Small intestine (tissue), 7 donors: ENCODE data around the gene OR14J1. TPM values are rescaled to one million over a fixed set of nuclear protein-coding genes. Genes with fewer than 3 reads are reported as not detected.
"Not testable (repeated sequence)": the region's sequence is repeated elsewhere in the genome, so short reads cannot be mapped to it uniquely, and the experiment has no call there.

ENCODE experiments used
- DNase-seq, 2 donors: peaks; one replicate each; pipeline versions ENCODE4 v3.0.0 to v3.0.0-alpha.2; 2013
- FAIRE-seq: peaks from 2 replicates; lab custom pipeline; 2012; peaks lifted over from hg19 to GRCh38; lab: Jason Lieb, UNC
- H3K27ac ChIP-seq, 3 donors: one replicate each; pipeline ENCODE4 v1.5.1; 2013; ENCODE audit warnings: low read length in 2 of 3, mild to moderate bottlenecking in 2 of 3, control low read depth in 1 of 3, inconsistent platforms in 1 of 3, low read depth in 1 of 3, moderate library complexity in 1 of 3
- H3K27me3 ChIP-seq, 3 donors: one replicate each; pipeline ENCODE4 v1.6.1; 2013; ENCODE audit warnings: low read length in 3 of 3, inconsistent platforms in 1 of 3; ENCODE audit not compliant: control insufficient read depth in 3 of 3, insufficient read depth in 3 of 3
- H3K36me3 ChIP-seq, 3 donors: one replicate each; pipeline ENCODE4 v1.6.1; 2013; ENCODE audit warnings: low read length in 3 of 3, inconsistent platforms in 1 of 3, low read depth in 1 of 3, mild to moderate bottlenecking in 1 of 3, moderate library complexity in 1 of 3; ENCODE audit not compliant: control insufficient read depth in 3 of 3, insufficient read depth in 2 of 3
- H3K4me1 ChIP-seq, 3 donors: one replicate each; pipeline ENCODE4 v1.6.1; 2013; ENCODE audit warnings: low read length in 2 of 3, inconsistent platforms in 1 of 3, low read depth in 1 of 3, mild to moderate bottlenecking in 1 of 3, moderate library complexity in 1 of 3; ENCODE audit not compliant: control insufficient read depth in 3 of 3, insufficient read depth in 2 of 3
- H3K4me3 ChIP-seq, 3 donors: one replicate each; pipeline ENCODE4 v1.5.1; 2013; ENCODE audit warnings: low read length in 3 of 3, control low read depth in 1 of 3, inconsistent platforms in 1 of 3, low read depth in 1 of 3, mild to moderate bottlenecking in 1 of 3, moderate library complexity in 1 of 3
- H3K9me3 ChIP-seq, 2 donors: one replicate each; pipeline ENCODE4 v1.6.1; 2013; ENCODE audit warnings: low read depth in 1 of 2, low read length in 1 of 2; ENCODE audit not compliant: control insufficient read depth in 2 of 2, insufficient read depth in 1 of 2
- WGBS, 3 donors: extraction: QIAGEN DNeasy Blood & Tissue Kit; methylation state at CpG; one replicate each; pipeline ENCODE4 v1.1.7; 2013; 5-methylcytosine and 5-hydroxymethylcytosine counted together
- polyA plus RNA-seq, 4 donors: library from polyadenylated mRNA; stranded (reverse) in 3 of 4; unstranded in 1 of 4; fragments of 200-250 nt in 3 of 4; fragments of 120-200 nt in 1 of 4; gene quantifications; one replicate each; pipeline versions ENCODE4 v1.2.1 to v1.2.3, GENCODE V29; 2013
- donor health status: healthy with polysubstance abuse.
- donor health status: control.
- donor health status: control.
- donor health status: Bipolar disorder and iron deficiency.
- donor health status: healthy.

Gene OR14J1
- polyA plus RNA-seq, 4 donors, result under 0.01 TPM; not detected in 3

DNA sequence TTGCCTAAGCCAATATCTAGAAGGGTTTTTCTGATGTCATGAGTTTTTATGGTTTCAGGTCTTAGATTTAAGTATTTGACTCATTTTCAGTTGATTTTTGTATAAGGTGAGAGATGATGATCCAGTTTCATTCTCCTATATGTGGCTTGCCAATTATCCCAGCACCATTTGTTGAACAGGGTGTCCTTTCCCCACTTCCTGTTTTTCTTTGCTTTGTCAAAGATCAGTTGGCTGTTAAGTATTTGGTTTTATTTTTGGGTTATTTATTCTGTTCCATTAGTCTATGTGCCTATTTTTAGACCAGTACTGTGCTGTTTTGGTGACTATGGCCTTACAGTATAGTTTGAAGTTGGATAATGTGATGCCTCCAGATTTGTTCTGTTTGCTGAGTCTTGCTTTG, 21.8 kb downstream of the OR14J1 start:
- H3K9me3 ChIP-seq, H3K36me3 ChIP-seq, H3K4me3 ChIP-seq, H3K27ac ChIP-seq, H3K27me3 ChIP-seq, H3K4me1 ChIP-seq, FAIRE-seq, DNase-seq: not testable (repeated sequence)

DNA sequence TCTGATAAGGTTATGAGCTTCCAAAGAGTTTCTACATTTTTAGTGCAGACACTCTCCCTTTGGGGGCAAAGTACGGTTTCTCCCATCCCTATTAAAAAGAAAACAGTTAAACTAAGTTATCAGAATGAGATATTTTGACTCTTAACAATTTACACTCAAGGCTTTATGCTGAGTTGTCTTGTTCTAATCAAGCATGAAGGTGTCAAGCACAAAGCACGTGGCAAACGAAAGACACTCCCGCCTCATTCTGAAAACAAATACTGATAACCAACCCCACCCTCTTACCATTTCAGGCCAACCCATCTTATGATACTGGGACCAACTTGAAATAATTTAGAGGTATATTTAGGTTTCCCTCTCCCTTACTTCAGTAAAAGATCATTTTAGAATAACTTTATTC, 24.3 kb downstream of the OR14J1 start:
- DNase-seq, result no peak
- H3K27ac ChIP-seq, result no peak overlapping the region
- WGBS, 3 donors, result 39 to 61% (median 42%) methylated on average over 4 of the region's 4 CpGs
- no peaks in the 10 kb centered on the region for H3K4me1 ChIP-seq
- no peaks in the 10 kb centered on the region for H3K27me3 ChIP-seq
- H3K4me3 ChIP-seq, result no peak overlapping the region
- no peaks in the 10 kb centered on the region for H3K9me3 ChIP-seq
- no peaks in the 10 kb centered on the region for H3K36me3 ChIP-seq
- no peak for FAIRE-seq

DNA sequence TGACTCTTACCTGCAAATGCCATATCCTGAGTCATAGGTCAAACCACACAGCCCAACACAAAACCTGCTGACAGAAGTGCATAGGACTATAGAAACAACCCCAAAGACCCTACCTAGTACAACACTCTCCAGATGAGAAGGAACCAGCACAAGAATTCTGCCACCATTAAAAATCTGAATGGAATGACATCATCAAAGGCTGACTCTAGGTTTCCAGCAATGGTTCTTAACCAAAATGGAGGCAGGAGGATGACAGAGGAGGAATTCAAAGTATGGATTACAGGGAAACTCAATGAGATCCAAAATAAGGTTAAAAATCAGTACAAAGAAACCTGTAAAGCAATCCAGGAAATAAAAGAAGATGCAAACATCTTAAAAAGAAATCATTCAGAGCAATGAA, 31.2 kb downstream of the OR14J1 start:
- Histone ChIP-seq H3K9me3 (no peaks in the 10 kb centered on the region), H3K4me1 (no peaks in the 10 kb centered on the region), H3K4me3 (no peak overlapping the region), H3K36me3 (no peaks in the 10 kb centered on the region), H3K27ac (no peak overlapping the region), H3K27me3 (no peaks in the 10 kb centered on the region)
- no peak for DNase-seq
- no peak for FAIRE-seq

DNA sequence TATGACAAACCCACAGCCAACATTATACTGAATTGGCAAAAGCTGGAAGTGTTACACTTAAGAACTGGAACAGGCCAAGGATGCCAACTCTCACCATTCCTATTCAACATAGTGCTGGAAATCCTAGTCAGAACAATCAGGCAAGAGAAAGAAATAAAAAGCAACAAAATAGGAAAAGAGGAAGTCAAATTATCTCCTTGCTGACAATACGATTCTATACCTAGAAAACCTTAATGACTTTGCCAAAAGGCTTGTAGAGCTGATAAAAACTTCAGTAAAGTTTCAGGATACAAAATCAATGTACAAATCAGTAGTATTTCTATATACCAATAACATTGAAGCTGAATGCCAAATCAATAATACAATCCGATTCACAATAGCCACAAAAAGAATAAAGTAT, 34.8 kb downstream of the OR14J1 start:
- no peak overlapping the region for H3K4me3 ChIP-seq
- no peaks in the 10 kb centered on the region for H3K9me3 ChIP-seq
- no peak for FAIRE-seq
- no peaks in the 10 kb centered on the region for H3K36me3 ChIP-seq
- DNase-seq, result no peak
- no peaks in the 10 kb centered on the region for H3K4me1 ChIP-seq
- H3K27me3 ChIP-seq, result no peaks in the 10 kb centered on the region
- 66 to 84% (median 80%) methylated on average over 2 of the region's 2 CpGs for WGBS, 3 donors
- no peak overlapping the region for H3K27ac ChIP-seq

DNA sequence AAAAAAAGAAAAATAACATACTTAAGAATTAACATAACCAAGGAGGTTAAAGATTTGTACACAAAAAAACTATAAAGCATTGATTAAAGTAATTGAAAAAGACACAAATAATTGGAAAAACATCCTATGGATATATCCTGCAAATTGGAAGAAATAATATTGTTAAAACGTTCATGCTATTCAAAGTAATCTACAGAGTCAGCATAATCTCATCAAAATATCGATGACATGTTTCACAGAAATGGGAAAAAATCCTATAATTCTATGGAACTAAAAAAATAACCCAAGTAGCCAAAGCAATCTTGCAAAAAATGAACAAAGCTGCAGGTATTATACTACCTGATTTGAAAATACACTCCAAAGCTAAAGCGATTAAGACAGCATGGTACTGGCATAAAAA, 43.9 kb downstream of the OR14J1 start:
- Histone ChIP-seq H3K36me3 (no peaks in the 10 kb centered on the region), H3K27ac (no peak overlapping the region), H3K9me3 (no peaks in the 10 kb centered on the region), H3K27me3 (no peaks in the 10 kb centered on the region), H3K4me1 (no peaks in the 10 kb centered on the region), H3K4me3 (no peak overlapping the region)
- FAIRE-seq (no peak), DNase-seq (no peak)
- 60 to 75% (median 62%) methylated on average over 3 of the region's 3 CpGs for WGBS, 3 donors

DNA sequence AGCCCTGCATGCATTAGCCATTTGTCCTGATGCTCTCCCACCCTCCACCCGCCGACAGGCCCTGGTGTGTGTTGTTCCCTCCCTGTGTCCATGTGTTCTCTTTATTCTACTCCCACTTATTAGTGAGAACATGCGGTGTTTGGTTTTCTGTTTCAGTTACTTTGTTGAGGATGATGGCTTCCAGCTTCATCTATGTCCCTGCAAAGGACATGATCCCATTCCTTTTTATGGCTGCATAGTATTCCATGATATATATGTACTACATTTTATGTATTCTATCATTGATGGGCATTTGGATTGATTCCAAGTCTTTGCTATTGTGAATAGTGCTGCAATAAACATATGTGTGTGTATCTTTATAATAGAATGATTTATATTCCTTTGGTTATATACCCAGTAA, 47.8 kb downstream of the OR14J1 start:
- H3K27ac ChIP-seq, DNase-seq, H3K9me3 ChIP-seq, H3K4me3 ChIP-seq, H3K27me3 ChIP-seq, H3K4me1 ChIP-seq, H3K36me3 ChIP-seq, FAIRE-seq: not testable (repeated sequence)
- 95 to 97% (median 96%) methylated on average over 3 of the region's 3 CpGs for WGBS, 3 donors

DNA sequence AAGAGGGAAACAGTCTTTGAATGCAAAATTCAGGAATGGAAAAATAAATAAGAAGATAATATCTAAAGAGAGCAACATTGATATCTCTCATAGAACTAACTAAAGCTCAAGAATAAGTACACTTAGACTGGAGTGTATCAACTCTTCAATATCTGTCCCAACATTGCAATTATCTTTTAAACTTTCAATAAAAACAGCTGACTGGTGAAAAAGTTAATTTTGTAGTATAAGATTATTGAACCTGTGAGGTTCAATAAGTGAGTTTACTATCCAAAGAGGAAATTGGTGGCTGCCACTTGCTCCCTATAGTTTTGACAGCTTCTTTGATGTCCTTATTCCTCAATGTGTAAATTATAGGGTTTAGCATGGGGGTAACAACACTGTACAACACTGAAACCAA, 53.5 kb downstream of the OR14J1 start:
- Histone ChIP-seq H3K36me3 (no peaks in the 10 kb centered on the region), H3K27me3 (no peaks in the 10 kb centered on the region), H3K4me3 (no peak overlapping the region), H3K9me3 (no peaks in the 10 kb centered on the region), H3K4me1 (no peaks in the 10 kb centered on the region), H3K27ac (no peak overlapping the region)
- FAIRE-seq (no peak), DNase-seq (no peak)

DNA sequence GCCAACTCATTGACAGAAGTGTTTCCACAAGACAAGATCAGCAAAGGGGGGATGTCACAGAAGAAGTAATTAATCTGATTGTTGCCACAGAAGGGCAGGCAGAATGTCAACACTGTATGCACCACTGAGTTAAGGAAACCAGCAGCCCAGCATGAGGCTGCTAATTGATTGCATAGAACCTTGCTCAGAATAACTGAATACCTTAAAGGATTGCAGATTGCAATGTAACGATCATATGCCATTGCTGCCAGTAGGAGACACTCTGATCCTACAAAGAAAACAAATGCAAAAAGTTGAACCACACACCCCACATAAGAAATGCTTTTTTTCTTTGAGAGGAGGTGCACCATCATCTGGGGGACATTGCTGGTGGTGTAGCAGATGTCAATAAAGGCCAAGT, 54.1 kb downstream of the OR14J1 start:
- 35 to 49% (median 49%) methylated on average over 1 of the region's 1 CpG for WGBS, 3 donors
- Histone ChIP-seq H3K9me3 (no peaks in the 10 kb centered on the region), H3K27me3 (peaks cover 0 to 1% (median 0%) of the 10 kb centered on the region in 3 donors), H3K4me3 (no peak overlapping the region), H3K36me3 (no peaks in the 10 kb centered on the region), H3K4me1 (no peaks in the 10 kb centered on the region), H3K27ac (no peak overlapping the region)
- FAIRE-seq, result no peak
- DNase-seq, result no peak
